CD4-positive, alpha-beta T cell (primary cell): ENCODE results near the gene S100A4. TPM values are rescaled to one million over a fixed set of nuclear protein-coding genes. Genes with fewer than 3 reads are reported as not detected.

Experiments used
- ATAC-seq: fragments of 200-7000 bp; cut with Tn5 transposase; one replicate; pipeline ENCODE4 v1.10.0; 2022; ENCODE audit warnings: mild to moderate bottlenecking; ENCODE audit not compliant: poor library complexity
- CTCF ChIA-PET: fragments of 350-600 bp; sonication (Branson Sonifier 250); formaldehyde crosslinking; loops from one replicate; lab custom pipeline; 2021; ENCODE audit warnings: antibody characterized with exemption, inconsistent platforms; lab: Charles Lee
- POLR2A ChIA-PET: fragments of 350-600 bp; sonication (Branson Sonifier 250); formaldehyde crosslinking; loops from one replicate; lab custom pipeline; 2021; ENCODE audit warnings: antibody characterized with exemption, inconsistent platforms; lab: Charles Lee
- DNase-seq, 14 experiments: peaks; one replicate each; pipeline ENCODE4 v3.0.0-alpha.2; 2013 to 2020; ENCODE audit warnings: mixed read lengths in 2 of 14
- H3K27ac ChIP-seq, 2 donors: one replicate each; pipeline versions ENCODE4 v1.5.1 to v1.7.0; 2013; ENCODE audit warnings: low read length in 2 of 2, low read depth in 1 of 2, mild to moderate bottlenecking in 1 of 2
- H3K27me3 ChIP-seq, 2 experiments: 1 replicate in 1 of 2; 2 replicates in 1 of 2; pipeline versions ENCODE4 v1.6.1 to v1.7.0; 2013; ENCODE audit warnings: low read length in 2 of 2, control low read depth in 1 of 2, mild to moderate bottlenecking in 1 of 2, moderate library complexity in 1 of 2; ENCODE audit not compliant: insufficient read depth in 2 of 2, control insufficient read depth in 1 of 2
- H3K36me3 ChIP-seq: one replicate; pipeline ENCODE4 v1.6.1; 2013; ENCODE audit warnings: low read length, control low read depth; ENCODE audit not compliant: insufficient read depth
- H3K4me1 ChIP-seq: one replicate; pipeline ENCODE4 v1.6.1; 2013; ENCODE audit warnings: low read length, control low read depth; ENCODE audit not compliant: insufficient read depth
- H3K4me3 ChIP-seq: one replicate; pipeline ENCODE4 v1.5.1; 2013; ENCODE audit warnings: mild to moderate bottlenecking, low read length, moderate library complexity
- H3K9me3 ChIP-seq, 2 experiments: 1 replicate in 1 of 2; 2 replicates in 1 of 2; pipeline versions ENCODE4 v1.6.1 to v1.7.0; 2013; ENCODE audit warnings: low read length in 2 of 2, mild to moderate bottlenecking in 2 of 2, control low read depth in 1 of 2, moderate library complexity in 1 of 2; ENCODE audit not compliant: control insufficient read depth in 1 of 2, insufficient read depth in 1 of 2
- H3K27ac Mint-ChIP-seq: one replicate; pipeline ENCODE4 v1.8.0; 2020; ENCODE audit warnings: mixed read lengths
- H3K27me3 Mint-ChIP-seq: one replicate; pipeline ENCODE4 v1.8.0; 2021; ENCODE audit warnings: mixed read lengths
- H3K36me3 Mint-ChIP-seq: one replicate; pipeline ENCODE4 v1.8.0; 2021; ENCODE audit warnings: low read depth, mixed read lengths
- H3K4me1 Mint-ChIP-seq: one replicate; pipeline ENCODE4 v1.8.0; 2021; ENCODE audit warnings: low read depth, mixed read lengths
- H3K4me3 Mint-ChIP-seq: one replicate; pipeline ENCODE4 v1.8.0; 2020; ENCODE audit warnings: mild to moderate bottlenecking, mixed read lengths
- H3K9me3 Mint-ChIP-seq: one replicate; pipeline ENCODE4 v1.8.0; 2020; ENCODE audit warnings: mixed read lengths
- intact Hi-C, 2 experiments: fragments of 100-400 bp; cut with DNase I in 1 of 2; cut with micrococcal nuclease in 1 of 2; formaldehyde crosslinking; loops; one replicate each; pipeline versions ENCODE4 v1.15.1 to v1.9.0; 2023 to 2025; cut with DNase I, micrococcal nuclease
- total RNA-seq, 174 experiments: library from RNA in 2 of 174; stranded (reverse) in 2 of 174; gene quantifications; one replicate each; pipeline ENCODE4 v1.2.3 and lab custom pipeline; 2021 to 2026
- TF ChIP-seq, protein P1 (sequence below): fragments of 200-600 bp; IDR thresholded peaks from one replicate; pipeline ENCODE4 v1.8.0; 2022; ENCODE audit warnings: antibody characterized with exemption, mild to moderate bottlenecking

Gene S100A4
- total RNA-seq, 2 experiments from 2014 or later, result 297 to 299 TPM

DNA sequence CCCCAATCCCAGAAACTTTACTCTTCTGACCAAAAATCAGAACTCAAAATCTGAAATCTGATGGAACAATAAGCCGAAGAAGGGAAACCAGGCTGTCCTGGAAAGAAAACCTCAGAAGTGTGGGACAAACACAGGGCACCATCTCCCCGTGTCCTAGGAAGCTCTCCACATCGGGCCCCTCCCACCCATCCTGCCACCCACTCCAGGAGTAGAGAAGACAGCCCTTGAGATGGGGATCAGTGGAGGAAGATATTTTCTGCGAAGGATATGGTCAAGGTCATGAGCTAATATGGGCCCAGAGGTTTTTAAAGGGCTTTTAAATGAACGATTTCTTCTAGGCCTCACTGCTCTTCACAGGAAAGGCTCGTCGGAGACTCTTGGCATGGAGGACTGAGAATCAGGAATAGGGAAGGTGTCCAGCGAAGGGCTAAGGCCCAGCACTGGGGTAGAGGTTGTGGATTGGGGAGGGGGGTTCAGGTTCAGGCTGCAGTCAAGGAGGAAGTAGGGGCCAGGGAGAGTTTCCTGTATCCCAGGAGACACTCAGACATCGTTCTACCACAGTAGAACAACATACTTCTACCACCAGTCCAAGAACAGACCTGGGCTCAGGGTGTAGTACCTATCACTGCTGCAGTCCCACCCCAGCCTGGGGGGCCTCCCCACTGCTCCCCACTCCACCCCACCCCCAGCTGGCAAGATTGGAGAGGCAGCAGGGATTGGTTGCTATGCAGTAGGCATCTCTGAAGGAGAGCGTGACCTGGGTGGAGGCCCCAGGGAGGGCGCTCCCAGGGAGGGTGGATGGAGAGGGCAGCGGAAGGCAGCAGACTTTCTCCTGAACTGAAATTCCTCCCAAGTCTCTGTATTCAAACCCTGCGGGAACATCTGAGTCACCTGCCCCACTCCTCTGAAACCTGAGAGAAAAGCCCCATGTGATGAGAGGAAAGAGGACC is 3.7 kb downstream of the S100A4 start:
- TF ChIP-seq, protein P1, sequence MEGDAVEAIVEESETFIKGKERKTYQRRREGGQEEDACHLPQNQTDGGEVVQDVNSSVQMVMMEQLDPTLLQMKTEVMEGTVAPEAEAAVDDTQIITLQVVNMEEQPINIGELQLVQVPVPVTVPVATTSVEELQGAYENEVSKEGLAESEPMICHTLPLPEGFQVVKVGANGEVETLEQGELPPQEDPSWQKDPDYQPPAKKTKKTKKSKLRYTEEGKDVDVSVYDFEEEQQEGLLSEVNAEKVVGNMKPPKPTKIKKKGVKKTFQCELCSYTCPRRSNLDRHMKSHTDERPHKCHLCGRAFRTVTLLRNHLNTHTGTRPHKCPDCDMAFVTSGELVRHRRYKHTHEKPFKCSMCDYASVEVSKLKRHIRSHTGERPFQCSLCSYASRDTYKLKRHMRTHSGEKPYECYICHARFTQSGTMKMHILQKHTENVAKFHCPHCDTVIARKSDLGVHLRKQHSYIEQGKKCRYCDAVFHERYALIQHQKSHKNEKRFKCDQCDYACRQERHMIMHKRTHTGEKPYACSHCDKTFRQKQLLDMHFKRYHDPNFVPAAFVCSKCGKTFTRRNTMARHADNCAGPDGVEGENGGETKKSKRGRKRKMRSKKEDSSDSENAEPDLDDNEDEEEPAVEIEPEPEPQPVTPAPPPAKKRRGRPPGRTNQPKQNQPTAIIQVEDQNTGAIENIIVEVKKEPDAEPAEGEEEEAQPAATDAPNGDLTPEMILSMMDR, result no peak
- Mint-ChIP-seq H3K4me3 (peak overlapping the region; percentile 86), H3K36me3 (peaks cover 43% of the 10 kb centered on the region), H3K4me1 (peaks cover 91% of the 10 kb centered on the region), H3K27me3 (no peaks in the 10 kb centered on the region), H3K27ac (peak overlapping the region; percentile 98), H3K9me3 (no peaks in the 10 kb centered on the region)
- ChIA-PET POLR2A (interaction anchor here (1.5 to 4.4 kb wide), 5 partner anchors 8 to 92 kb away, joined by 4 to 246 read pairs (median 19); partner anchors contain the start of genes CHTOP and S100A6), CTCF (interaction anchor here (1.5 to 6.4 kb wide), 3 partner anchors 8 to 27 kb away, joined by 4 to 55 read pairs (median 15); partner anchors contain the start of gene S100A6)
- ATAC-seq (no peak), DNase-seq (no peak)
- intact Hi-C loops, result no loop called here
- H3K36me3 ChIP-seq, result peaks cover 26% of the 10 kb centered on the region
- H3K27ac ChIP-seq, result peak overlapping the region; percentile 71 to 74
- no peak overlapping the region for H3K4me3 ChIP-seq
- H3K4me1 ChIP-seq, result peaks cover 89% of the 10 kb centered on the region
- no peaks in the 10 kb centered on the region for H3K9me3 ChIP-seq
- H3K27me3 ChIP-seq, result no peaks in the 10 kb centered on the region

- H3K4me3 ChIP-seq, result peak within 1 kb of the TSS; percentile 13
- peak within 1 kb of the TSS; percentile 98 for H3K27ac Mint-ChIP-seq
- peaks cover 51% of the 10 kb centered on the region for H3K36me3 Mint-ChIP-seq
- peaks cover 26% of the 10 kb centered on the region for H3K36me3 ChIP-seq
- ATAC-seq (peak; percentile 25), DNase-seq (peak; percentile 35 to 83 (median 56))
- H3K27ac ChIP-seq, result peak within 1 kb of the TSS; percentile 71 to 74
- TF ChIP-seq, protein P1, result no peak
- H3K9me3 ChIP-seq, result no peaks in the 10 kb centered on the region
- peaks cover 85% of the 10 kb centered on the region for H3K4me1 ChIP-seq
- peaks cover 90% of the 10 kb centered on the region for H3K4me1 Mint-ChIP-seq
- H3K27me3 Mint-ChIP-seq, result no peaks in the 10 kb centered on the region
- H3K9me3 Mint-ChIP-seq, result no peaks in the 10 kb centered on the region
- H3K4me3 Mint-ChIP-seq, result peak within 1 kb of the TSS; percentile 86
- CTCF ChIA-PET, result interaction anchor here (1.3 to 6.4 kb wide), 4 partner anchors 7 to 32 kb away, joined by 4 to 55 read pairs (median 10); partner anchors contain the start of gene S100A6
- intact Hi-C loops, result no loop called here
- no peaks in the 10 kb centered on the region for H3K27me3 ChIP-seq
- POLR2A ChIA-PET, result interaction anchor here (0.6 to 3.4 kb wide), 8 partner anchors 9 to 1065 kb away, joined by 3 to 23 read pairs (median 4); partner anchors contain the start of genes CHTOP and ILF2
Measured at GRCh38 chr1:153540394-153541361, 4.9 kb downstream of the S100A4 start, which contains the start of gene S100A5. Gene S100A5, minus strand, starts transcription at chr1:153540934. Its CDS starts 743 bp downstream, at chr1:153540191.
